ENCODE measurements around the gene ERFE. TPM values are rescaled to one million over a fixed set of nuclear protein-coding genes. Genes with fewer than 3 reads are reported as not detected.

ERFE gene
- total and polyA plus RNA-seq, 2 of the 13 experiments (the other 11 are each of a cell fraction or from before 2014, with no cell fraction given): 0.09 TPM; not detected in 1

DNA sequence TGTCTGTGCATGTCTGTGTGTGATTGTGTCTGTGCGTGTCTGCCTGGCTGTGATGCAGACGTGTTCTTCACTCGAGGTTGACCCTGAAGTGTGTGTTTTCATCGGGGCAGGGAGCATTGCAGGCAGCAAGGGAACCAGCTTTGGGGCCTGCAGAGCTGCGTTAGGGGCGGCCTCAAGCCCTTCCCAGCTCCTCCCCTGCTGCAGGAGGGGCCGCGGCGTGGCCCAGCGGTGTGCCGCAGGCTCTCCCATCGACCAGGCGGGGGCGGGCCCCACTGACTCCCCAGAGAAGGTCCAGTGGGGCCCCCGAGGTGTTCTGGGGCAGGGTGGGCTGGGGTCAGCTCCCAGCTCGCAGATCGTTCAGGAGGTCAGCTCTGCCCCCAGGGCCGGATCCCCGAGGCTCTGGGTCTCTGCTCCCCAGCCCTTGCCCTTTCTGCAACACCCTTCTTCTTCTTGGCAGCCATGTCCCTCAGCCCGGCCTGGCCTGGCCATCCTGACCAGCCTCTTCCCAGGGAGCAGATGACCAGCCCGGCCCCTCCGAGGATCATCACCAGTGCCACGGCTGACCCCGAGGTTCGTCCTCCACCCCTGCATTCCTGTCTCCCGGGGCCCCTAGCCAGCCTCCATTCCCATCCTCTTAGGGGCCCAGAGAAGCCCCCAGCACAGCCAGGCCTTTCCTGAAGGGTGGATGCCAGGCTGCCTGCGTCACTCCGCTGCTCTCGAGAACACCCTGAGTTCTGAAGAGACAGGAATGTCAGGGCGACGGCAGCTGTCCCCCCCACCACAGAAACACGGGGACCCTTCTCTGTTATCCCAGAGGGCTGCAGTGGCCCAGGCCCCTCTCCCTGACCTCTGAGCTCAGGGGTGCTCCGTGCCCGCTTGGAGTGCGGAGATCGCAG is 31.4 kb upstream of the ERFE start (continued):
- TF ChIP-seq TIGD3 (CRISPR knock-in tag; IDR thresholded peaks at IDR 0.05; ENCODE audit: borderline replicate concordance) (no peak), SAFB2 (CRISPR knock-in tag; IDR thresholded peaks at IDR 0.05; ENCODE audit: borderline replicate concordance, low read depth) (0 out of 2 replicates have a peak, but pooled peaks have one; percentile 43), NFE2L2 (IDR thresholded peaks at IDR 0.05; ENCODE audit: low read length) (no peak), ZNF547 (CRISPR knock-in tag; IDR thresholded peaks at IDR 0.05) (no peak), XRCC5 (optimal IDR thresholded peaks at IDR 0.05; ENCODE audit: low read length) (peak; percentile 60), ZNF292 (CRISPR knock-in tag; IDR thresholded peaks at IDR 0.05; ENCODE audit: borderline replicate concordance, low read depth) (peak; percentile 67; the same call in 1 of the 2 replicates), NR1H2 (CRISPR knock-in tag; IDR thresholded peaks at IDR 0.05; ENCODE audit: borderline replicate concordance, low read depth) (no peak), PAXIP1 (CRISPR knock-in tag; conservative IDR thresholded peaks at IDR 0.05) (no peak; the same call in 1 of the 2 replicates), CCAR2 (optimal IDR thresholded peaks at IDR 0.05; ENCODE audit: low read depth, low read length) (no peak), ATF3 (CRISPR knock-in tag; IDR thresholded peaks at IDR 0.05) (0 out of 2 replicates have a peak, but pooled peaks have one; percentile 34), SAP130 (CRISPR knock-in tag; IDR thresholded peaks at IDR 0.05; ENCODE audit: low read depth) (peak; percentile 27; the same call in 1 of the 2 replicates), MIXL1 (CRISPR knock-in tag; IDR thresholded peaks at IDR 0.05) (no peak), MXD4 (CRISPR knock-in tag; IDR thresholded peaks at IDR 0.05) (peak; percentile 34; the same call in 1 of the 2 replicates), BORCS8-MEF2B (CRISPR knock-in tag; IDR thresholded peaks at IDR 0.05) (no peak), SMARCC2 (IDR thresholded peaks at IDR 0.05) (no peak), REL (CRISPR knock-in tag; conservative IDR thresholded peaks at IDR 0.05) (no peak), TBP (CRISPR knock-in tag; IDR thresholded peaks at IDR 0.05) (no peak), ZNF660 (CRISPR knock-in tag; IDR thresholded peaks at IDR 0.05; ENCODE audit: borderline replicate concordance, low read depth) (no peak), ZFP91 (CRISPR knock-in tag; IDR thresholded peaks at IDR 0.05; ENCODE audit: borderline replicate concordance) (peak; percentile 60; the same call in 1 of the 2 replicates), ZNF570 (CRISPR knock-in tag; IDR thresholded peaks at IDR 0.05; ENCODE audit: borderline replicate concordance) (no peak)
- TF ChIP-seq, protein P1, sequence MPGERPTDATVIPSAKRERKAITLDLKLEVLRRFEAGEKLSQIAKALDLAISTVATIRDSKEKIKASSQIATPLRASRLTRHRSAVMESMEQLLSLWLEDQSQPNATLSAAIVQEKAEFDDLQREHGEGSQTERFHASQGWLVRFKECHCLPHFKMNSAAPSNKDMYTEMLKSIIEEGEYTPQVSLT (CRISPR knock-in tag; IDR thresholded peaks at IDR 0.05; ENCODE audit: borderline replicate concordance, low read depth): no peak

Measured in HepG2 (cell line).